Smooth muscle cell (in vitro differentiated cells): Measurements from ENCODE around the gene GRID2. TPM values are rescaled to one million over a fixed set of nuclear protein-coding genes. Genes with fewer than 3 reads are reported as not detected.

Experiments used
- DNase-seq: peaks from one replicate; lab custom pipeline; 2025; ENCODE audit not compliant: unreplicated experiment; lab: John Stamatoyannopoulos, UW
- H2AFZ ChIP-seq: fragments of 200-600 bp; sonication (generic); 2 replicates; pipeline ENCODE4 v1.6.0; 2016; ENCODE audit warnings: antibody characterized with exemption, low read depth, mild to moderate bottlenecking
- H3F3A ChIP-seq: fragments of 200-600 bp; sonication (generic); 2 replicates; pipeline ENCODE4 v1.6.0; 2017; ENCODE audit warnings: antibody characterized with exemption, low read depth
- H3K27ac ChIP-seq: fragments of 200-600 bp; sonication (generic); 2 replicates; pipeline ENCODE4 v1.5.1; 2016; ENCODE audit warnings: low read depth, mild to moderate bottlenecking
- H3K27me3 ChIP-seq: fragments of 200-600 bp; sonication (generic); 2 replicates; pipeline ENCODE4 v1.6.1; 2016; ENCODE audit warnings: low read depth, mild to moderate bottlenecking
- H3K36me3 ChIP-seq: fragments of 200-600 bp; sonication (generic); 2 replicates; pipeline ENCODE4 v1.5.1; 2016; ENCODE audit warnings: low read depth
- H3K4me1 ChIP-seq: fragments of 200-600 bp; sonication (generic); 2 replicates; pipeline ENCODE4 v1.5.1; 2016; ENCODE audit warnings: low read depth
- H3K4me2 ChIP-seq: fragments of 200-600 bp; sonication (generic); 2 replicates; pipeline ENCODE4 v1.6.0; 2016; ENCODE audit warnings: mild to moderate bottlenecking
- H3K4me3 ChIP-seq: fragments of 200-600 bp; sonication (generic); 2 replicates; pipeline ENCODE4 v1.5.1; 2016; ENCODE audit warnings: mild to moderate bottlenecking
- H3K79me2 ChIP-seq: fragments of 200-600 bp; sonication (generic); 2 replicates; pipeline ENCODE4 v1.6.0; 2016; ENCODE audit warnings: low read depth, mild to moderate bottlenecking
- H3K9ac ChIP-seq: fragments of 200-600 bp; sonication (generic); 2 replicates; pipeline ENCODE4 v1.6.0; 2016; ENCODE audit warnings: low read depth
- H3K9me3 ChIP-seq: fragments of 200-600 bp; sonication (generic); replicated peaks from 2 replicates; pipeline ENCODE4 v1.5.1; 2016; ENCODE audit warnings: low read depth
- H4K20me1 ChIP-seq: fragments of 200-600 bp; sonication (generic); 2 replicates; pipeline ENCODE4 v1.6.0; 2016; ENCODE audit warnings: low read depth
- WGBS: methylation state at CpG from one replicate; pipeline ENCODE4 v1.1.7; 2016; ENCODE audit warnings: low lambda C conversion rate; 5-methylcytosine and 5-hydroxymethylcytosine counted together
- polyA plus RNA-seq: library from polyadenylated mRNA; unstranded; fragments of >200 nt; fragmentation: Nextera tagmentation; extraction: Ambion mirVana; gene quantifications from 2 replicates; pipeline ENCODE4 v1.2.1, GENCODE V29; 2016
- total RNA-seq: library from RNA; depleted of rRNA; stranded (reverse); fragments of >200 nt; gene quantifications from 2 replicates; pipeline ENCODE4 v1.2.3, GENCODE V29; 2014
- TF ChIP-seq, protein P1 (sequence below): fragments of 200-600 bp; sonication (generic); IDR thresholded peaks from 2 replicates; pipeline ENCODE4 v1.5.1; 2017; ENCODE audit warnings: borderline replicate concordance, mild to moderate bottlenecking, antibody characterized with exemption; ENCODE audit not compliant: insufficient read depth, poor library complexity, severe bottlenecking

GRID2 gene
- total and polyA plus RNA-seq, 2 experiments from 2014 or later = 1.2 TPM; not detected in 1

GRCh38 chr4:93756101-93756500 lies 1452.3 kb downstream of the GRID2 start:
- no peaks in the 10 kb centered on the region for H3K9me3 ChIP-seq
- H2AFZ ChIP-seq = no peak overlapping the region
- DNase-seq = no peak
- H3K4me3 ChIP-seq = no peak overlapping the region
- H3K4me1 ChIP-seq = no peaks in the 10 kb centered on the region
- no peaks in the 10 kb centered on the region for H3F3A ChIP-seq
- no peaks in the 10 kb centered on the region for H3K79me2 ChIP-seq
- H3K27me3 ChIP-seq = no peaks in the 10 kb centered on the region
- H3K27ac ChIP-seq = no peak overlapping the region
- TF ChIP-seq, protein P1, sequence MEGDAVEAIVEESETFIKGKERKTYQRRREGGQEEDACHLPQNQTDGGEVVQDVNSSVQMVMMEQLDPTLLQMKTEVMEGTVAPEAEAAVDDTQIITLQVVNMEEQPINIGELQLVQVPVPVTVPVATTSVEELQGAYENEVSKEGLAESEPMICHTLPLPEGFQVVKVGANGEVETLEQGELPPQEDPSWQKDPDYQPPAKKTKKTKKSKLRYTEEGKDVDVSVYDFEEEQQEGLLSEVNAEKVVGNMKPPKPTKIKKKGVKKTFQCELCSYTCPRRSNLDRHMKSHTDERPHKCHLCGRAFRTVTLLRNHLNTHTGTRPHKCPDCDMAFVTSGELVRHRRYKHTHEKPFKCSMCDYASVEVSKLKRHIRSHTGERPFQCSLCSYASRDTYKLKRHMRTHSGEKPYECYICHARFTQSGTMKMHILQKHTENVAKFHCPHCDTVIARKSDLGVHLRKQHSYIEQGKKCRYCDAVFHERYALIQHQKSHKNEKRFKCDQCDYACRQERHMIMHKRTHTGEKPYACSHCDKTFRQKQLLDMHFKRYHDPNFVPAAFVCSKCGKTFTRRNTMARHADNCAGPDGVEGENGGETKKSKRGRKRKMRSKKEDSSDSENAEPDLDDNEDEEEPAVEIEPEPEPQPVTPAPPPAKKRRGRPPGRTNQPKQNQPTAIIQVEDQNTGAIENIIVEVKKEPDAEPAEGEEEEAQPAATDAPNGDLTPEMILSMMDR = no peak
- no peak overlapping the region for H3K9ac ChIP-seq
- no peaks in the 10 kb centered on the region for H4K20me1 ChIP-seq
- H3K4me2 ChIP-seq = no peak overlapping the region
- H3K36me3 ChIP-seq = no peaks in the 10 kb centered on the region
- 51% methylated on average over 2 of the region's 2 CpGs for WGBS

- Histone ChIP-seq H3K9me3 (no peaks in the 10 kb centered on the region), H3K4me2 (no peak overlapping the region), H3K9ac (no peak overlapping the region), H3K4me1 (no peaks in the 10 kb centered on the region), H3K79me2 (no peaks in the 10 kb centered on the region), H3F3A (no peaks in the 10 kb centered on the region), H2AFZ (no peak overlapping the region), H3K27ac (no peak overlapping the region), H3K4me3 (no peak overlapping the region), H3K27me3 (no peaks in the 10 kb centered on the region), H4K20me1 (no peaks in the 10 kb centered on the region), H3K36me3 (no peaks in the 10 kb centered on the region)
- WGBS = 77% methylated on average over 2 of the region's 2 CpGs
- DNase-seq = no peak
- TF ChIP-seq, protein P1 = no peak
Observed at GRCh38 chr4:93759506-93759905, 1455.7 kb downstream of the GRID2 start.

DNA sequence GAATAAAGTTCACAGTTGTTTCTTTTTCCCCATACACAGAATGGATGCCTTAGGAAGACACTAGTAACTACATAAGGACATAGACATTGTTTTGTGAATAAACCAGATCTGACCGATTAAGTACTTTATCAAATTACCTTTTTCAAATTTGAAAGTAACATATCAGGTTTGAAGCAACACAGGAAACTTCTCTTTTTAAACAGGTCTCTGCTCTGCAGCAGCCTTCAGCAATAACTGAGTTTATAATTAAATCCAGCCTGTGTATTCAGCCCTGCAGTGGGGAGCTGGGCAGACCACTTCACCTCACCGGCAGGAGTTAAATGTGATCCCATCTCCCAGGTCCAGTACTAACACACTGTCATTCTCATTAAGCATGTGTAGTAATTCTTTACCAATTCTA lies 1456.5 kb downstream of the GRID2 start:
- Histone ChIP-seq H3F3A (no peaks in the 10 kb centered on the region), H3K79me2 (no peaks in the 10 kb centered on the region), H2AFZ (no peak overlapping the region), H3K4me3 (no peak overlapping the region), H3K36me3 (no peaks in the 10 kb centered on the region), H3K4me1 (no peaks in the 10 kb centered on the region), H3K27ac (no peak overlapping the region), H4K20me1 (no peaks in the 10 kb centered on the region), H3K9me3 (no peaks in the 10 kb centered on the region), H3K4me2 (no peak overlapping the region), H3K9ac (no peak overlapping the region), H3K27me3 (no peaks in the 10 kb centered on the region)
- DNase-seq = no peak
- TF ChIP-seq, protein P1 = no peak
- WGBS = 88% methylated on average over 2 of the region's 2 CpGs

- no peak for DNase-seq
- Histone ChIP-seq H3K4me3 (no peak overlapping the region), H3K27ac (no peak overlapping the region), H2AFZ (no peak overlapping the region), H3K79me2 (no peaks in the 10 kb centered on the region), H3K9ac (no peak overlapping the region), H3K27me3 (no peaks in the 10 kb centered on the region), H3K9me3 (no peaks in the 10 kb centered on the region), H3K36me3 (no peaks in the 10 kb centered on the region), H3K4me2 (no peak overlapping the region), H3F3A (no peaks in the 10 kb centered on the region), H3K4me1 (no peaks in the 10 kb centered on the region), H4K20me1 (no peaks in the 10 kb centered on the region)
- 68% methylated on average over 1 of the region's 1 CpG for WGBS
- TF ChIP-seq, protein P1 = no peak
Observed at GRCh38 chr4:93761286-93761685, 1457.5 kb downstream of the GRID2 start.
